Stimulated activated CD8-positive, alpha-beta memory T cell treated with anti-CD3 and anti-CD28 coated beads, Interleukin-12 subunit alpha, Interleukin-12 subunit beta, amount 100 ng/mL, for 24 hours (primary cell): Measurements from ENCODE around the gene ITGA8.
"Not testable (repeated sequence)": the region's sequence is repeated elsewhere in the genome, so short reads cannot be mapped to it uniquely, and the experiment has no call there.

ENCODE experiments used
- DNase-seq: peaks from one replicate; pipeline ENCODE4 v3.0.0-alpha.2; 2020; ENCODE audit errors: extremely low read depth

Gene ITGA8

DNA sequence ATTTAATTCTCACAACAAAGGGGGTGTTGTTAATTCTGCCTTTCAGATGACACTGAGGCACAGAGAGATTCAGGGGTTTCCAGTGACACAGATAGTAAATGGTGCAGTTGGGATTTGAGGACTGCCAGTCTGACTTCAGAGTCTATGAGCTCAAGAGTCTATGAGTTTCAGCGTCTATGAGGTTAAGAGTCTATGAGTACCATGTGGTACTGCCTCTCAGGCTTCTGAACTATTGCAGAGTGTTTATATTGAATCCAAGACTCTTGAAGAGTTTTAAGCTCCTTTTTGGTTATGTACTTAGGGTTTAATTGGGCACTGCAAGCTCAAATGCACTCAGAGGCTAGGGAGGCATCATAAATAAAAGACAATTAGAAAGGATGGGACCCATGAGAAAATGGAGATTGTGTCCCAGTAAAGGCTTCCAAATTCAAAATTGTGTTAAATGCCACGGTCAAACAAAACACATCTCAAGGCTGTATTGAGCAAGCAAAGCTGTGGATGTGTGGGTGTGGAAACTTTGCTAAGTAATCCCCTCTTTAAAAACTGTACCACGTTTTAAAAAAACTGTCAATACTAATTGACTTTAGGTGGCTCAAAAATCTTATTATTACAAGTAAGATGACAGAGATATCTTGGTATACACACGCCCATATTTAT lies 224.7 kb downstream of the ITGA8 start:
- no peak for DNase-seq

GRCh38 chr10:15491856-15492642 lies 227.7 kb downstream of the ITGA8 start:
- DNase-seq = no peak

GRCh38 chr10:15489431-15489830 lies 230.3 kb downstream of the ITGA8 start:
- no peak for DNase-seq

- DNase-seq = no peak
Observed at GRCh38 chr10:15487376-15487775, 232.3 kb downstream of the ITGA8 start.

- no peak for DNase-seq
Observed at GRCh38 chr10:15486404-15486803, 233.3 kb downstream of the ITGA8 start.

GRCh38 chr10:15485684-15486316 lies 233.9 kb downstream of the ITGA8 start:
- DNase-seq = no peak

DNA sequence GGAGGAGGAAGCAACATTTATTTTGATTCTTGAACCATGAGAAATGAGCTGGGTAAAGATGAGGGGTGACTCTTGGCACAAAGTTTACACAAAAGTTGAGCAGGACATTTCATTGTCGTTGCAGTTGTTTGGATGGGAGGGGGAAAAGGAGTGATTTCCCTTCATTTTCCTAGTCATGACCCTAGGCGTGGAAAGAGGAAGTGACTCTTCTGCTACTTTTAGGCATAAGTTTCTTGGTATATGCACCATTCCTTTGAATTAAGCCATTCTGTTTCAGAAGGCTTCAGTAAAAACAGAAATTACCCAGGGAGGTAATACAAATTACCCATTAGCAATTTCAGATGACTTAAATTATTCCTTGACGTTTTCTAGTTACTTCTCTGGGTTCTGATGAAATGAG lies 234.7 kb downstream of the ITGA8 start:
- no peak for DNase-seq

DNA sequence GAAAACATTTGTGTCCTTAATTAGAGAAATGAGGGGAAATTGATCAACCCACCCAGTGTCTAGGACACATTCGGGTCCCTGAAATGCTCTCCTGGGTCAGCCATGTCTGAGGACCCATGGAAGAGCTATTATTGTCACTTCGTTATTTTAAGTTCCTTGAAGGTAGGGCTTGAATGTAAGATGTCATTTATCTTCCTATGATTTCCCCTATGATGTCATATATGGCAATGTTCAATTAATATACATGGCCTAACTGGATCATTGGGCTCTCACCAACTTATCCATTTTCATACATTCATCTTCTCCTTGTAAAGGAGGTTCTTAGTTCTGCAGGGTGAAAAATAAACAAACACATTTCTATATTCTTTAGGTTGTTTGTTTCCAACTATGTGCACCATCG lies 235.6 kb downstream of the ITGA8 start:
- no peak for DNase-seq

GRCh38 chr10:15483215-15484075 lies 236.3 kb downstream of the ITGA8 start:
- DNase-seq = no peak

DNA sequence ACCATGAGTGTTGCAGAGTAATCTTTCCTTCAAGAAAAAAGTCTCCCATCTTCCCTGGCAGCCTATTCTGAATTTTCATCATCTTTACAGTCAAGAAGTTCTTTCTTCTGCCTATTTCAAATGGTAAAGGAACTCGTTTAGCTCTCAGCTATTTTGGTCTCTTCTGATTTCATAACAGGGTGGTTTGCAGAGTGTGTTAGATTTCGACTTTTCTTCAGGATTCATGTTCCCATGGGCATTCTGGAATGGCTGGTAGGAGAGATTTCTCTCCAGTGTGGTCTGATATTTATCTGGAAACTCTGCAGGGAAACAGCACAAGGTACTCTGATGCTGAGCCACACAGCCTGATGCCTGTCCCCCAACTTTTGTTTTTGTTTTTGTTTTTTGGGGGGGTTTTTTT lies 237.6 kb downstream of the ITGA8 start:
- DNase-seq = no peak

DNA sequence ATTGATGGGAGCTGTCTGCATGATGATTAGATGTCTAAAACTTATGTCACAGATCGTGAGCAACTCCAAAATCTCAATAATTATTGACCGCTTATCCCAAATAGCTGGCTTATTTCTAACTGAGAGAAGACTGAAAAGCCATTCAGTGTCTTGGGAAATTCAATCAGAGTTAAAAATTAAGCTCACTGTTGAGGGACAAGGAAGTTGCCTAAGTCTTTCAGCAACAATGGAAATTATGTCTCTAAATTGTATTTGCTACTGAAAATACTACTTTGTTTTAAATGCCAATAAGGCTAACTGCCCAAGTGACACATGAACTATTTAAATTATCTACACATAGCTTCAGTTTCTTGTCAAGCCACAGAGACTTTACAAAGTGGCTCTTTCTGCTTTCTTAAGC lies 240.8 kb downstream of the ITGA8 start:
- no peak for DNase-seq

DNA sequence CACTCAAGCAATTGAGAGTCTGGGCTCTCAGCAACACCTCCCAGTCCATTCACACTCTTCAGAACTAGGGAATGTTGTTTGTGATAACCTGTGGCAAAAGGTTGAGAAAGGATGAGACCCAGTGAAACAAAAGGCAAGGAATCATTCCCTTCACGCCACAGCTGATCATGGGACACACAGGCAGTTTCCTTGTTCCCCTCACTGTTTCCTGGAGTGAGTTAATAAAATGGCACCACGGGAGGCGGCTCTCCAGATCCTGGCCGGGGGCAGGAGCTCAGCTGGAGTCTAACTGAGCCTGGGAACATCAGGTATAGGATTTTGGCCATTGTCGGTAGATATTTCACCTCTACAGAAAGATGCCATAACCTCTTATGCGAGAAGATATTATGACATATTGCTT lies 241.3 kb downstream of the ITGA8 start:
- no peak for DNase-seq

DNA sequence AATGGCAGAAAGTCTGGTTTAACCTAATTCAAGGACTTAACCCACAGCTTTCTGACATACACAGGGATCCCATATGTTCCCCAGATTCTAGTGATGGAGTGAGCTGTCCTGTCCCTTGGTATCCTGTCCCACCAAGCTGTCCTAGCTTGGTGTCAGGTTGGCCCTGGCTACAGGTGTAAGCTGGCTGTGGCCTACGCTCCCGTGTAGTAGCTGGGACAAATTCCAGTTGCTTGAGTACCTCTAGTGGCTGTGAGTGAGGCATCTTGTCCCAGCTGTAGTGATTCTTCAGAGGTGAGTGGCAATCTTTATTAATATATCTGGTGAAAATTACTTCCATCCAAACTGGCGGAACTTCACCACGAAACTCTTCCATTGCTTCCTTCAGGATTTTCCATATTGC lies 243.4 kb downstream of the ITGA8 start:
- no peak for DNase-seq

DNA sequence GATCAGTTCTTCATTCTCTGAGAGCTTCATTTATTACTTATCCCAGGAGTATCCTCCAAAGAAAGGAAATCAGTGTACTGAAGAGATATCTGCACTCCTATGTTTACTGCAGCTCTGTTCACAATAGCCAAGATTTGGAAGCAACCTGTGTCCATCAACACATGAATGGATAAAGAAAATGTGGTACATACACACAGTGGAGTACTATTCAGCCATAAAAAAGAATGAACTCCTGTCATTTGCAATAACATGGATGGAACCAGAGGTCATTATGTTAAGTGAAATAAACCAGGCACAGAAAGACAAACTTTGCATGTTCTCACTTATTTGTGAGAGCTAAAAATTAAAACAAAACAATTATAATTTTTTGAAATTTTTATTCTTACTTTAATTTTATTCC lies 244.3 kb downstream of the ITGA8 start:
- DNase-seq = not testable (repeated sequence)

- DNase-seq = no peak
Observed at GRCh38 chr10:15474671-15475070, 245.1 kb downstream of the ITGA8 start.

- no peak for DNase-seq
Observed at GRCh38 chr10:15473396-15473767, 246.3 kb downstream of the ITGA8 start.

- no peak for DNase-seq
Observed at GRCh38 chr10:15472431-15473395, 247.0 kb downstream of the ITGA8 start.

DNA sequence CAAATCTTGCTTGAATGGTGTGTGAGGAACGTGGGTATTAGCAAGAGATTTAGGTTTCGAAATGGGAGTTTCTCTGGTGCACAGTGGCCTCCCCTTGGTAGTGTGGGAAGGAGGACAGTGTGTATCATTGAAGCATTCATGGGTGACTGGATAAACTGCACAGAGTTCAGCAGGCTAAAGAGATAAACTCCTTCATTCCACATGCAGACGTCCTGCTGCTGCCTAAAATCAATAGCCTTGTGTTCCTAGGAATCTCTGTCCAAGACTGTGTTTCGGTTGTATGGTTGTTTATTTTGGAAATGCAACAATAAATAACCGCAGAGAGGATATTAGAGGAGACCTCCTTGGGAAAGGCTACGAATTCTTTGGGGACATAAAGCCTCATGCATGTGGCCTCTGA lies 247.7 kb downstream of the ITGA8 start:
- DNase-seq = no peak

DNA sequence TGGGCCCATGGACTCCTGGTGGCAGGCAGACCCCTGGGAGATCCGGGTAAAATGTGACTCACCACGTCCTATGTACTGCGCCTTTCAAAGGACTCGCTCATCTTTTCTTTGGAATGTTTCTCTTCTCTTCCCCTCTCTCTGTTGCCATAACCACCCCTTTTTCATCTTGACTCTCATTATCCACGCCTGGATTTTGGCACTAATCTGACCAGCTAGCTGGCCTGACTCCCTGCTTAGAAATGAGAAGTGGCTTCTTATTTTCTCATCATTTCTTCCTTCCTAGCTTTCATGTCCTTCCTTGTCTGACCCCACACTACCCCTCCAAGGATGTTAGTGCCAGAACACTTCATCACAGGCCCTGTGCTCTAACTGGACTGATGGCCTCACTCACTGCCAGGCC lies 250.6 kb downstream of the ITGA8 start:
- no peak for DNase-seq

DNA sequence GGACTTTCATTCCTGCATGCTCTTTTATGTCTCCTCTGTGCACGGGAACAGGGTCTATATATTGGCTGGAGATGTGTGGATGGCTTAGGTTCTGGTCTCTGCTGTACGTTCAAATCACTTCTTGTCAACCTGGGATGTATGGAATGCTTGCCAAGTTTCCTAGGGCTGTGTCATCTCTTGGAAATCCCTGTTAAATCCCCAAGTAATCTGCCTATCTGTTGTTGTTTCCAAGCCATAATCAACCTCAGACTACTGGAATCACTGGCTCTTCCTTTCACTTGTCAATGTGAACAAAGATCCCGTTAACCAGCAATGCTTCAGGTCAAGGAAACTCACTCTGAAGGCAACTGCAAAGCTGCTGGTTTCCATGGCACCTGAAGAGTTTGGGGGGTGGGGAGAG lies 255.3 kb downstream of the ITGA8 start:
- DNase-seq = no peak
